Measurements from ENCODE around the gene IL31. TPM values are rescaled to one million over a fixed set of nuclear protein-coding genes. Genes with fewer than 3 reads are reported as not detected.
A peak's percentile ranks its signal among the peaks of the same experiment; 100 is the strongest.
"Not testable (repeated sequence)": the region's sequence is repeated elsewhere in the genome, so short reads cannot be mapped to it uniquely, and the experiment has no call there.

IL31 gene
- total RNA-seq, 1 donor from 2014 or later, result not detected

DNA sequence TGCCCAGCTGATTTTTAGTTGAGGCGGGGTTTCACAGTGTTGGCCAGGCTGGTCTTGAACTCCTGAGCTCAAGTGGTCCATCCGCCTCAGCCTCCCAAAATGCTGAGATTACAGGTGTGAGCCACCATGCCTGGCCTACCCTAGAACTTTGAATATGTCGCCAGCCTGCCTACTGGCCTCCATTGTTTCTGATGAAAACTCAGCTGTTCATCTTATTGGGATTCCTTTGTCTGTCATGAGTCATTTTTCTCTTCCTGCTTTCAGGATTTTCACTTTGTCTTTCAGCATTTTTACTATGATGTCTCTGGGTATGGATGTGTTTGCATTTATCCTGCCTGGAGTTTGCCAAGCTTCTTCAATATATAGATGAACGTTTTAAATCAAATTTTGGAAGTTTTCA, 21.4 kb upstream of the IL31 start:
- intact Hi-C loops (cut with DNase I), result no loop called here
- no peak for ATAC-seq

DNA sequence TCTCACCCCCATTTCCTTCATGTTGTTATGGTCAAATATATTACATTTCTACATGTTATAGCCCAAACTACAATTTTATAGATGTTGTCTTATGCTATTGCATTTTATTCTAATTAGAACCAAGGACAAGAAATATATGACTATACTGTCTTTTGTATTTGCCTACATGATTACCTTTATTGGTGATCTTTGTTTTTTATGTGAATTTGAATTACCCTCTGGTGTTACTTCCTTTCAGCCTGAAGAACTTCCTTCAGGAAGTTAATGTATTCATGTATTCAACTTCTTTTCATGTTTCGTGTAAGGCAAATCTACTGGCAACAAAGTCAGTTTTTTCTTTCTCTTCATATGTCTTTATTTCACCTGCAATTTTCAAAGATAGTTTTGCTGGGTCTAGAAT, 20.8 kb upstream of the IL31 start:
- intact Hi-C loops (cut with DNase I), result no loop called here
- no peak for ATAC-seq
- DNase-seq (ENCODE audit: low spot score), result no peak

More for the DNA sequence above, 21.4 kb upstream of the IL31 start:
- no peak for DNase-seq (ENCODE audit: low spot score)

DNA sequence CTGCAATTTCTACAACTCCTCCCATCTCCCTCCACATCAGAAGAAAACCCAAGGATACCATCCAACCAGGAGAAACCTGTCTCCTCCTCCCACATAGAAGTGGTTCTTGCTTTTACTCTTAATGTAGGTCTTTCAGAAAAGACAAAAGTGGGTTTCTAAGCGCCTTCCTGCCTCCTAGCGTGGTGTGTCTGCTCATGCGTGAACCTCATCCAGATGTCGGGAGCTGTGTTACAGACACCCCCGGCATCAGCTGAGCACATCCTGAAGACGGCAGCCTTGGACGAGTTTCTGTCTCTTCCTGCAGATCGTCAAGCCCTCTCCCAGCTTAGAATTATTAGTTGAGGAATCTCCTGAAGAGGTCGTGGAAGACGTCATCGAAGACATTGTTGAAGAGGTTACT, 18.4 kb upstream of the IL31 start:
- intact Hi-C loops (cut with DNase I), result no loop called here
- no peak for DNase-seq (ENCODE audit: low spot score)

GRCh38 chr12:122190842-122191668, 17.0 kb upstream of the IL31 start:
- intact Hi-C loops (cut with DNase I), result no loop called here
- no peak for ATAC-seq
- DNase-seq (ENCODE audit: low spot score), result no peak

More for the DNA sequence above, 18.4 kb upstream of the IL31 start:
- ATAC-seq, result no peak

- intact Hi-C loops (cut with DNase I), result no loop called here
- DNase-seq (ENCODE audit: low spot score), result no peak
- no peak for ATAC-seq
Observed at GRCh38 chr12:122189626-122190475, 15.8 kb upstream of the IL31 start.

DNA sequence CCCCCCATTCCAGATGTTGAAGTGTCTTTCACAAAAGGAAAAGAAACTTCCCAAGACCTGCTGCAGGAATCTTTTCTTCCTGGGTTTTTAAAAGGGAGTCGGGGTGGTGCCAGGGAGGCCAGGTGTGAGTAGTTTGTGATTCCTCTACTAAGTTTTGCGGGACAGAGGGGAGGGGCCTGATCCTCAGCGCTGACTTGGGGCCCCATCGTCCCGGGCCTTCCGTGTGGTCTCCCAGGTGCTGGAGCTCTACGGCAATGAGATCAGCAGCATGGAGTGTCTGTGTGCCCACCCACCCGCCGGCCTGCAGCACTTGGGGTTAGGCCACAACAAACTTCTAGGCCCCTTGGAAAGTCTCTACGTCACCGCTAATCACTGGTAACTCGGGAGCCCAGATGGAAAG, 13.4 kb upstream of the IL31 start:
- intact Hi-C loops (cut with DNase I), result no loop called here
- no peak for ATAC-seq
- no peak for DNase-seq (ENCODE audit: low spot score)

DNA sequence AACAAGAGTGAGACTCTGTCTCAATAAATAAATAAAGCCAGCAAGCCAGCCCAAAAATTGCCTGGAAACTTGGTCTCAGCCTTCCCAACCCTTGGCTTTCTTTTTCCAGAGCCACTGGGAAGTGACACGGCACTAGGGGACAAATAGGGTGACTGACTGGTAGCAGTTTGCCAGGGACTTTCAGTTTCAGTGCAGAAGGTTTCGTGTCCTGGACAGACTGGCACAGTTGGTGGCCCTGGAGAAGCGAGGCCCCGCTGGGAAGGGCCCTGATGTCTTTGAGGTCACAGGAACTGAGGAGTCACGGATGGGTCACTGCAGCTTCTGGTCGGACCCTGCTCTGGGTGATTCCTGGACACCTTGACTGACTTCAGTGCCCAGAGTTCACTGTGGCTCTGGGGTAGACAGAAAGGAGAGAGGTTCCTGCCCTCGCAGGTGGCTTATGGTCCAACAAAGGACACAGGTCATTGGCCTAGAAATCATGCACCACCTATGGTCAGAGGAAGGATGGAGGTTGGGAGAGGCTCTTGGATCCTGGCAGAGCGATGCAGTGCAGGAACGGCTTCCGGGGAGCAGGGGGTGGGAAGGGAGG, 11.6 kb upstream of the IL31 start:
- intact Hi-C loops (cut with DNase I), result no loop called here
- no peak for ATAC-seq
- DNase-seq (ENCODE audit: low spot score), result no peak

- intact Hi-C loops (cut with DNase I), result no loop called here
- DNase-seq (ENCODE audit: low spot score) (no peak), ATAC-seq (no peak)
Observed at GRCh38 chr12:122185079-122185478, 11.1 kb upstream of the IL31 start.

DNA sequence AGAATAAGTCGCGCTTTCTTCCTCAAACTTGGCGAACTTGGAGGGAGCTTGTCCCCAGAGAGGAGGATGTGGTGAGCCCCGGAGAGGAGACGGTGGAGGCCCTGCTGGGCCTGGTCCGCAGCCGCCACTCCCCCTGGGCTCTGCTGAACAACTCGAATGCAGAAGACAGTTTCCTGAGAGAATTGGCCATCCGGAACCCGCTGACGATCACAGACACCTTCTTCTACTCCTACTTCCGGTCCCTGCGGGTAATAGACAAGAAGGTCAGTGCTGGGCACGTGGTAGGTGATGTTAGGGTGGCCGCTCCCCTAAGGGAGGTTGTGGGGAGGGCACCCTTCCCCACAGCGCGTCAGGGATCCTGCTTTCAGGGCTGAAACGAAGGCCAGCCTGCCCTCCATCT, 10.5 kb upstream of the IL31 start:
- no peak for ATAC-seq
- intact Hi-C loops (cut with DNase I), result no loop called here

DNA sequence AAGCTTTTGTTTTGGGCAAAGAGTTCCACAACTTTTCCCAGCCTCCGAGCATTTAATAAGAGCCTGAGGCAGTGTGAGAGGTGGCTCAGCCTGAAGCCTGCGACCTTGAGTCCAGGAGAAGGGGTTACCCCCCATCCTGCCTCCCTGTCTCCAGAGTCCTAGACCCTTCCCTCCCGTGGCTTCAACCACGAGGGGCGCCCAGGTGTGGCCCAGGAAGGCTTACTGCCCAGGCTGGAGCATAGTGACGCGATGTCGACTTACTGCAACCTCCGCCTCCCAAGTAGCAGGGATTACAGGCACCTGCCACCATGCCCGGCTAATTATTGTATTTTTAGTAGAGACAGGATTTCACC, 9.5 kb upstream of the IL31 start:
- no peak for DNase-seq (ENCODE audit: low spot score)
- intact Hi-C loops (cut with DNase I), result no loop called here
- no peak for ATAC-seq

More for the DNA sequence above, 10.5 kb upstream of the IL31 start:
- no peak for DNase-seq (ENCODE audit: low spot score)

DNA sequence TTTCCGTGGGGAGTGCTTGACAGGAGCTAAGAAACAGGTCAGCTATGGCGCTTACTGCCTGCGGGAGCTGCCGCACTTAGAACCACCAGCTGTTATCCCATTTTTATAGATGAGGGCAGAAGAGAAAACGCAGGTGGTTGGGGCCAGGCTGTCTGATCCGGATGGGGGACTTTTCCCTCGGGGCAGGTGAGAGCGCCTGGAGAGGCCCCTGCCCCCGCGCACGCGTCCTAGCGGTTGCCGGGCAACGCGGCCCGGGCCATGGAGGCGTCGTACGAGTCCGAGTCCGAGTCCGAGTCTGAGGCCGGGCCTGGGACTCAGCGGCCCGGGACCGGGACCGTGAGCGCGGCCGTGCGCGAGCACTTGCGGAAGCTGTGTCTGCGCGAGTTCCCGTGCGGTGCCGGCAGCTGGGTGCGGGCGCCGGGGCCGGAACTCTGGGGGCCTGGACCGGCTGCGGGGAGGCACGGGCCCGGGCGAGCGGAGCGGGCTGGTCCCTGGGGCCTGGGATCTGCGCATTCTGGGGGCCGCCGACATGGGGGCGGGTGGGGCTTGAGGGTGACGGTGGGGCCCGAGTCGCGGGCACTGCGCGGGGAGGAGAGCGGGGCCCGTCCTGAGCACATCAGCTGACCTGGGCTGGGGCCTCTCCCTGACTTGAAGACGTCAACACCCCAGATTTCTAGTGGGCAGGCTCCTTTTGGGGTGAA, 9.0 kb upstream of the IL31 start, which contains the start of gene LRRC43:
Gene LRRC43 (plus strand): TSS at position 237 of the 701 bp plus-strand sequence. CDS start 22 bp downstream, at position 259.
- intact Hi-C loops (cut with DNase I), result no loop called here
- ATAC-seq (peak; percentile 63), DNase-seq (ENCODE audit: low spot score) (no peak)

GRCh38 chr12:122176473-122176872, 2.5 kb upstream of the IL31 start:
- DNase-seq (ENCODE audit: low spot score); ATAC-seq; intact Hi-C loops (cut with DNase I): not testable (repeated sequence)

DNA sequence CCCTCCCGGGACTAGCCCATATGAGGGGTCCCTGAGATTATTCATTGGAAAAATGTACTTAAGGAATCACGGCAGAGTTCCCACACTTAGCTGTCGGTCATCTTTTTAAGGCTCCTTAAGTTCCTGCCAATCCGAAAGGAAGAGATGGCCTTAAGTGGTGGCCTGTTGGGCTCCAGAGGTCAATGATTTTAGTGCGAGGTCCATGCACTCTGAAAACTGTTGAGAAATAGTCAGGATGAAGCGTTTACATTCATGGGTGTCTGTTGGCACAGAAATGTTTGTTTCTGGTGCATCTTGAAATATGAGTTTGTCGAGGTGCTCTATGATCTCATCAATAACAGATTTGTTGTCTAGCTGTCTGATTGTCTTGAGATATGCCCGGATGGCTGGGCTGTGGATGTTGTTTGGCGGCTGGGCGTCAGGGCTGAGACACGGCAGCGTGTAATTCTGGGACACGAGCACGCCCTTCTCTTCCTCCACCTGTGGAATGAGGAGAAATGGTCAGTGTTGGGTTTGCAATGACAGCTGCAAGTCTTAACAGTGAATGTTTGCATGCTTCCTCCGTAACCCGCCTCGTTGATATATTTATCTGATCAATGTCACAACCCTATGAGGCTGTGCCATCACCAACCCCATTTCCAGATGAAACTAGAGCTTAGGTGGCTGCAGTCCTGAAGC, 1.6 kb downstream of the IL31 start:
- intact Hi-C loops (cut with DNase I), result no loop called here
- DNase-seq (ENCODE audit: low spot score), result no peak
- ATAC-seq, result no peak

DNA sequence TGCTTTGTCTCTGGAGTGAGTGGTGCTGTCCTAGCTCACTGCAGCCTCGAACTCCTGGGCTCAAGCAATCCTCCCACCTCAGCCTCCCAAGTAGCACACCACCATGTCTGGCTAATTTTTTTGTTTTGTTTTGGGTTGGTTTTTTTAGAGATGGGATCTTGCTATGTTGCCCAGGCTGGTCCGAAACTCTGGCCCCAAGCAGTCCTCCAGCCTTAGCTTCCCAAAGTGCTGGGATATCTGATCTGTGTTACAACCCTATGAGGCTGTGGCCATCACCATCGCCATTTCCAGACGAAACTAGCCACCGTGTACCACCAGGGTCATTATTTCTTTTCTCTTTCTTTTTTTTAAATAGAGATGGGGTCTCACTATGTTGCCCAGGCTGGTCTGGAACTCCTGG, 2.6 kb downstream of the IL31 start:
- intact Hi-C loops (cut with DNase I), result no loop called here
- no peak for DNase-seq (ENCODE audit: low spot score)
- no peak for ATAC-seq

DNA sequence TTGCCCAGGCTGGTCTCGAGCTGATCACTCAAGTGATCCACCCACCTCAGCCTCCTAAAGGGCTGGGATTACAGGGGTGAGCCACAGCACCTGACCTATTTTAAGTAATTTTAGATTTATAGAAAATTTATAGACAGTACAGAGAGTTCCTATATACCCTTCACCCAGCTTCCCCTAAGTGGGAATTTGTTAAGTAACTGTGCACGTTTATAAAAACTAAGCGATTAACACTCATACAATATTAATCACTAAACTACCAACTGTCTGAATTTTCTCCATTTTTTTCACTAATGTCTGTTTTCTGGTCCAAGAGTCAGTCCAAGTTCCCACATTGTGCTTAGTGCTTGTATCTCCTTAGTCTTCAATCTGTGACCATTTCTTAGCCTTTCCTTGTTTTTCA, 5.5 kb downstream of the IL31 start:
- no peak for DNase-seq (ENCODE audit: low spot score)
- intact Hi-C loops (cut with DNase I), result no loop called here
- ATAC-seq, result no peak

DNA sequence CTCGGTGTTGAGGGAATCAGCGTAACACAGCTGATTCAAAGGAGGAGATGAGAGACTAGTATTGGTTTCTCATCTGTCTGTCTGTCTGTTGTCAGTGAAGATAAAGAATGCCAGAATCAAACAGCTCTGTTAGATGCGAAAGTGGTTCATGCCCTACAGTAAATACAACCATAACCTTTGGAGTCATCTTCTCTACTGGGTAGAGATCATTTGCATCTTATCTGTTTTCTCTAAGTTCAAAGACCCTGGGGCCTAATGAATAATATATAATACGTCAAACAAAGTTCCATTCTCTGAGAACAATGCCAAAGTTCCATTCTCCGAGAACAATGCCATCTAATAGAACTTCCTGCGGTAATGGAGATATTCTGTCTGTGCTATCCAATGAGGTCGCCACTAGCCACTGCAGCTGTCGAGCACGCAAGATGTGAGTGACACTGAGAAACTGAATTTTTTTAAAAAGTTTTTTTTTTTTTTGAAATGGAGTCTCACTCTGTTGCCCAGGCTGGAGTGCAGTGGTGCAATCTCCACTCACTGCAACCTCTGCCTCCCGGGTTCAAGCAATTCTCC, 6.6 kb downstream of the IL31 start:
- intact Hi-C loops (cut with DNase I), result no loop called here
- ATAC-seq (no peak), DNase-seq (ENCODE audit: low spot score) (no peak)

GRCh38 chr12:122166422-122167349, 7.3 kb downstream of the IL31 start:
- intact Hi-C loops (cut with DNase I), result no loop called here
- no peak for ATAC-seq
- no peak for DNase-seq (ENCODE audit: low spot score)

All from sciatic nerve (tissue), 2 donors.